Ishikawa (cell line): ENCODE data around the gene ACOXL.

Experiments used
- CEBPB ChIP-seq: IDR thresholded peaks from 2 replicates; pipeline ENCODE4 v1.6.1; 2012
- CREB1 ChIP-seq: IDR thresholded peaks from 2 replicates; pipeline ENCODE4 v1.6.1; 2012; ENCODE audit warnings: low read depth
- EGR1 ChIP-seq: IDR thresholded peaks from 2 replicates; pipeline ENCODE4 v1.6.1; 2012
- EP300 ChIP-seq: IDR thresholded peaks from 2 replicates; pipeline ENCODE4 v1.6.1; 2012; ENCODE audit warnings: borderline replicate concordance
- FOXM1 ChIP-seq: IDR thresholded peaks from 2 replicates; pipeline ENCODE4 v1.6.1; 2012; ENCODE audit warnings: low read depth, borderline replicate concordance
- MAX ChIP-seq: IDR thresholded peaks from 2 replicates; pipeline ENCODE4 v1.6.1; 2012
- NFIC ChIP-seq: IDR thresholded peaks from 2 replicates; pipeline ENCODE4 v1.6.1; 2012
- RAD21 ChIP-seq: IDR thresholded peaks from 2 replicates; pipeline ENCODE4 v1.6.1; 2012; ENCODE audit warnings: low read depth
- REST ChIP-seq: IDR thresholded peaks from 2 replicates; pipeline ENCODE4 v1.6.1; 2012; ENCODE audit warnings: low read depth, mild to moderate bottlenecking
- TAF1 ChIP-seq: IDR thresholded peaks from 2 replicates; pipeline ENCODE4 v1.6.1; 2012; ENCODE audit warnings: low read depth, mild to moderate bottlenecking
- TCF12 ChIP-seq: IDR thresholded peaks from 2 replicates; pipeline ENCODE4 v1.6.1; 2012; ENCODE audit warnings: low read depth
- TEAD4 ChIP-seq: IDR thresholded peaks from 2 replicates; pipeline ENCODE4 v1.6.1; 2012
- USF1 ChIP-seq: IDR thresholded peaks from 2 replicates; pipeline ENCODE4 v1.6.1; 2012
- YY1 ChIP-seq: IDR thresholded peaks from 2 replicates; pipeline ENCODE4 v1.6.1; 2012; ENCODE audit warnings: low read depth
- ZBTB7A ChIP-seq: IDR thresholded peaks from 2 replicates; pipeline ENCODE4 v1.6.1; 2012; ENCODE audit warnings: low read depth

The ACOXL gene

GRCh38 chr2:111116011-111116746 is 383.8 kb downstream of the ACOXL start:
- no peak for TF ChIP-seq TCF12

GRCh38 chr2:111116843-111117597 is 384.6 kb downstream of the ACOXL start:
- TF ChIP-seq TAF1 (no peak), NFIC (peak; percentile 61), TEAD4 (0 out of 2 replicates have a peak, but pooled peaks have one; percentile 15), RAD21 (peak; percentile 95), REST (no peak), MAX (no peak), USF1 (peak; percentile 17; the same call in 1 of the 2 replicates), CEBPB (no peak), YY1 (0 out of 2 replicates have a peak, but pooled peaks have one; percentile 10)

- TF ChIP-seq NFIC, result peak; percentile 80
- TF ChIP-seq YY1, result peak; percentile 34; the same call in 1 of the 2 replicates
- no peak for TF ChIP-seq TAF1
- TF ChIP-seq MAX, result peak; percentile 95
- TF ChIP-seq RAD21, result no peak
- peak; percentile 61; the same call in 1 of the 2 replicates for TF ChIP-seq EP300
- peak; percentile 76 for TF ChIP-seq TEAD4
- no peak; the same call in 1 of the 2 replicates for TF ChIP-seq USF1
- TF ChIP-seq FOXM1, result peak; percentile 39; the same call in 1 of the 2 replicates
- TF ChIP-seq CEBPB, result peak; percentile 21; the same call in 1 of the 2 replicates
- TF ChIP-seq EGR1, result no peak
- peak; percentile 83 for TF ChIP-seq TCF12
- TF ChIP-seq CREB1, result no peak
- no peak for TF ChIP-seq REST
- TF ChIP-seq ZBTB7A, result peak; percentile 79
Measured at GRCh38 chr2:111117598-111118480, 385.5 kb downstream of the ACOXL start.

- no peak for TF ChIP-seq TAF1
- TF ChIP-seq EGR1, result no peak
- TF ChIP-seq YY1, result no peak
- TF ChIP-seq CREB1, result no peak
- no peak for TF ChIP-seq REST
- TF ChIP-seq NFIC, result no peak
- no peak for TF ChIP-seq TEAD4
- TF ChIP-seq USF1, result no peak
- TF ChIP-seq ZBTB7A, result no peak
- no peak for TF ChIP-seq MAX
- no peak for TF ChIP-seq EP300
- TF ChIP-seq TCF12, result no peak
- no peak for TF ChIP-seq FOXM1
Measured at GRCh38 chr2:111118481-111118980, 386.2 kb downstream of the ACOXL start.
